Lower leg skin (tissue), 3 donors: Measurements from ENCODE around the gene ZNF496.

Experiments
- POLR2A ChIP-seq, 2 donors: fragments of 450-650 bp; IDR thresholded peaks; one replicate each; pipeline ENCODE4 v1.6.1; 2016 to 2017; ENCODE audit warnings: antibody characterized with exemption in 2 of 2, mild to moderate bottlenecking in 1 of 2, moderate library complexity in 1 of 2
- TF ChIP-seq, protein P1 (sequence below), 3 donors: fragments of 450-650 bp; IDR thresholded peaks; one replicate each; pipeline ENCODE4 v1.5.1; 2016; ENCODE audit warnings: antibody characterized with exemption in 3 of 3, mild to moderate bottlenecking in 3 of 3, moderate library complexity in 2 of 3

- TF ChIP-seq, protein P1, sequence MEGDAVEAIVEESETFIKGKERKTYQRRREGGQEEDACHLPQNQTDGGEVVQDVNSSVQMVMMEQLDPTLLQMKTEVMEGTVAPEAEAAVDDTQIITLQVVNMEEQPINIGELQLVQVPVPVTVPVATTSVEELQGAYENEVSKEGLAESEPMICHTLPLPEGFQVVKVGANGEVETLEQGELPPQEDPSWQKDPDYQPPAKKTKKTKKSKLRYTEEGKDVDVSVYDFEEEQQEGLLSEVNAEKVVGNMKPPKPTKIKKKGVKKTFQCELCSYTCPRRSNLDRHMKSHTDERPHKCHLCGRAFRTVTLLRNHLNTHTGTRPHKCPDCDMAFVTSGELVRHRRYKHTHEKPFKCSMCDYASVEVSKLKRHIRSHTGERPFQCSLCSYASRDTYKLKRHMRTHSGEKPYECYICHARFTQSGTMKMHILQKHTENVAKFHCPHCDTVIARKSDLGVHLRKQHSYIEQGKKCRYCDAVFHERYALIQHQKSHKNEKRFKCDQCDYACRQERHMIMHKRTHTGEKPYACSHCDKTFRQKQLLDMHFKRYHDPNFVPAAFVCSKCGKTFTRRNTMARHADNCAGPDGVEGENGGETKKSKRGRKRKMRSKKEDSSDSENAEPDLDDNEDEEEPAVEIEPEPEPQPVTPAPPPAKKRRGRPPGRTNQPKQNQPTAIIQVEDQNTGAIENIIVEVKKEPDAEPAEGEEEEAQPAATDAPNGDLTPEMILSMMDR (IDR thresholded peaks at IDR 0.05) = no peak
- TF ChIP-seq POLR2A (IDR thresholded peaks at IDR 0.05) = no peak
These were observed 35.9 kb downstream of the ZNF496 start for GRCh38 chr1:247295746-247296145.
